GM23338 (cell line): ENCODE data around the gene ODF2L. TPM values are rescaled to one million over a fixed set of nuclear protein-coding genes. Genes with fewer than 3 reads are reported as not detected.

Source experiments
- ATAC-seq: fragments of 200-7000 bp; cut with Tn5 transposase; 3 replicates; pipeline ENCODE4 v1.9.1; 2020
- DNase-seq: peaks from one replicate; pipeline ENCODE4 v3.0.0-alpha.2; 2015; ENCODE audit warnings: low spot score
- H2AFZ ChIP-seq: fragments of 200-600 bp; sonication (generic); 2 replicates; pipeline ENCODE4 v1.8.0; 2016; ENCODE audit warnings: antibody characterized with exemption, mild to moderate bottlenecking, moderate library complexity
- H3F3A ChIP-seq: fragments of 200-600 bp; sonication (generic); replicated peaks from 2 replicates; pipeline ENCODE4 v1.8.0; 2017; ENCODE audit warnings: antibody characterized with exemption, mixed run types, low read depth
- H3K27ac ChIP-seq: fragments of 200-600 bp; sonication (generic); 2 replicates; pipeline ENCODE4 v1.6.1; 2016; ENCODE audit warnings: low read depth
- H3K27me3 ChIP-seq: fragments of 200-600 bp; sonication (generic); 2 replicates; pipeline ENCODE4 v1.8.0; 2016; ENCODE audit warnings: mild to moderate bottlenecking, mixed run types, moderate library complexity; ENCODE audit not compliant: insufficient read depth
- H3K36me3 ChIP-seq: fragments of 200-600 bp; sonication (generic); 2 replicates; pipeline ENCODE4 v1.8.0; 2016; ENCODE audit warnings: mild to moderate bottlenecking; ENCODE audit not compliant: insufficient read depth
- H3K4me1 ChIP-seq: fragments of 200-600 bp; sonication (generic); 2 replicates; pipeline ENCODE4 v1.8.0; 2016; ENCODE audit warnings: mild to moderate bottlenecking, moderate library complexity; ENCODE audit not compliant: insufficient read depth
- H3K4me2 ChIP-seq: fragments of 200-600 bp; sonication (generic); 2 replicates; pipeline ENCODE4 v1.7.1; 2017; ENCODE audit warnings: mixed run types
- H3K4me3 ChIP-seq: fragments of 200-600 bp; sonication (generic); 2 replicates; pipeline ENCODE4 v1.6.1; 2016; ENCODE audit warnings: mixed run types
- H3K79me2 ChIP-seq: fragments of 200-600 bp; sonication (generic); replicated peaks from 2 replicates; pipeline ENCODE4 v1.8.0; 2017; ENCODE audit warnings: mild to moderate bottlenecking; ENCODE audit not compliant: insufficient read depth
- H3K9me2 ChIP-seq: fragments of 200-600 bp; sonication (generic); 2 replicates; pipeline ENCODE4 v1.8.0; 2017; ENCODE audit not compliant: insufficient read depth
- H4K20me1 ChIP-seq: fragments of 200-600 bp; sonication (generic); replicated peaks from 2 replicates; pipeline ENCODE4 v1.8.0; 2017; ENCODE audit warnings: mild to moderate bottlenecking; ENCODE audit not compliant: insufficient read depth
- H3K27ac Mint-ChIP-seq: 2 replicates; pipeline ENCODE4 v1.8.0; 2020; ENCODE audit warnings: inconsistent platforms, mild to moderate bottlenecking, moderate library complexity, mixed read lengths
- H3K27me3 Mint-ChIP-seq: 3 replicates; pipeline ENCODE4 v1.8.0; 2022; ENCODE audit warnings: low read depth, mild to moderate bottlenecking, moderate library complexity, mixed read lengths, inconsistent platforms; ENCODE audit not compliant: insufficient read depth, poor library complexity
- H3K36me3 Mint-ChIP-seq: 3 replicates; pipeline ENCODE4 v1.8.0; 2021; ENCODE audit warnings: low read depth, mild to moderate bottlenecking, inconsistent platforms, moderate library complexity, mixed read lengths
- H3K4me1 Mint-ChIP-seq: 3 replicates; pipeline ENCODE4 v1.8.0; 2020; ENCODE audit warnings: mild to moderate bottlenecking, inconsistent platforms, mixed read lengths
- H3K4me3 Mint-ChIP-seq: 3 replicates; pipeline ENCODE4 v1.8.0; 2021; ENCODE audit warnings: moderate library complexity, mild to moderate bottlenecking, inconsistent platforms, mixed read lengths
- H3K9me3 Mint-ChIP-seq: 3 replicates; pipeline ENCODE4 v1.8.0; 2020; ENCODE audit warnings: moderate library complexity, mild to moderate bottlenecking, inconsistent platforms, mixed read lengths
- CREB1 ChIP-seq: fragments of 250-450 bp; sonication (Bioruptor Pico); IDR thresholded peaks from 2 replicates; pipeline ENCODE4 v1.5.0; 2020; ENCODE audit warnings: low read depth, mild to moderate bottlenecking, moderate library complexity
- EZH2phosphoT487 ChIP-seq: fragments of 200-600 bp; sonication (generic); IDR thresholded peaks from one replicate; pipeline ENCODE4 v1.8.1; 2018; ENCODE audit warnings: antibody characterized with exemption; ENCODE audit not compliant: unreplicated experiment
- JUNB ChIP-seq: IDR thresholded peaks from one replicate; pipeline ENCODE4 v1.6.1; 2016; ENCODE audit warnings: antibody characterized with exemption; ENCODE audit not compliant: unreplicated experiment
- POLR2AphosphoS5 ChIP-seq: IDR thresholded peaks from 2 replicates; pipeline ENCODE4 v1.6.1; 2016; ENCODE audit warnings: antibody characterized with exemption, low read depth
- STAT1 ChIP-seq: IDR thresholded peaks from one replicate; pipeline ENCODE4 v1.6.1; 2016; ENCODE audit warnings: antibody characterized with exemption; ENCODE audit not compliant: unreplicated experiment
- ZNF114 ChIP-seq: fragments of 250-450 bp; sonication (Bioruptor Pico); IDR thresholded peaks from 2 replicates; pipeline ENCODE4 v1.5.0; 2020; ENCODE audit warnings: mild to moderate bottlenecking, moderate library complexity
- ZNF331 ChIP-seq: fragments of 250-450 bp; sonication (Bioruptor Pico); IDR thresholded peaks from 2 replicates; pipeline ENCODE4 v1.5.0; 2020; ENCODE audit warnings: low read depth, mild to moderate bottlenecking, moderate library complexity
- polyA plus RNA-seq: library from polyadenylated mRNA; unstranded; fragments of >200 nt; fragmentation: Nextera tagmentation; extraction: Ambion mirVana; gene quantifications from 2 replicates; pipeline ENCODE4 v1.2.1, GENCODE V29; 2016
- total RNA-seq: library from RNA; depleted of rRNA; stranded (reverse); fragments of >200 nt; shearing (Covaris generic); gene quantifications from 2 replicates; pipeline ENCODE4 v1.2.3, GENCODE V29; 2014
- TF ChIP-seq, protein P1 (sequence below): fragments of 250-450 bp; sonication (Bioruptor Pico); IDR thresholded peaks from 2 replicates; pipeline ENCODE4 v1.5.0; 2020; ENCODE audit warnings: mild to moderate bottlenecking, moderate library complexity

Gene ODF2L
- total and polyA plus RNA-seq, 2 experiments from 2014 or later, result 29.8 to 51.5 TPM

DNA sequence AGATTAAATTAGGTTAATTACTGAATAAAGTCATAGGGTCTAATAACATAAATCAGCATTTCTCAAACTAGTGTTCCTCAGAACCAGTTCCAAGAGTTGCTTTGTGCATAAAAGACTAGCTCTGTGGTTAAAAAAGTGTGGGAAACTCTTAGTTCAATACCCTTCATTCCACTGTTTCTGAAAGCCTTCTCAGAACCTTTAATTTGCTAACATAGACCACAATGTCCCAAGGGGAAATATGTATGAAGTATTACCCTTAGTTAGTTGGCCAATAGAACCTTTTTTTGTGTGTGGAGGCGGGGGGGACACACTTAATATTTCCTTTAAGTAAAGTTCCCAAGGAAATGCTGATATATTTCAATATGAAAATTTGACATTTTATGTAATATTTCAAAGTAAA is 20.4 kb downstream of the ODF2L start (continued):
- TF ChIP-seq, protein P1, sequence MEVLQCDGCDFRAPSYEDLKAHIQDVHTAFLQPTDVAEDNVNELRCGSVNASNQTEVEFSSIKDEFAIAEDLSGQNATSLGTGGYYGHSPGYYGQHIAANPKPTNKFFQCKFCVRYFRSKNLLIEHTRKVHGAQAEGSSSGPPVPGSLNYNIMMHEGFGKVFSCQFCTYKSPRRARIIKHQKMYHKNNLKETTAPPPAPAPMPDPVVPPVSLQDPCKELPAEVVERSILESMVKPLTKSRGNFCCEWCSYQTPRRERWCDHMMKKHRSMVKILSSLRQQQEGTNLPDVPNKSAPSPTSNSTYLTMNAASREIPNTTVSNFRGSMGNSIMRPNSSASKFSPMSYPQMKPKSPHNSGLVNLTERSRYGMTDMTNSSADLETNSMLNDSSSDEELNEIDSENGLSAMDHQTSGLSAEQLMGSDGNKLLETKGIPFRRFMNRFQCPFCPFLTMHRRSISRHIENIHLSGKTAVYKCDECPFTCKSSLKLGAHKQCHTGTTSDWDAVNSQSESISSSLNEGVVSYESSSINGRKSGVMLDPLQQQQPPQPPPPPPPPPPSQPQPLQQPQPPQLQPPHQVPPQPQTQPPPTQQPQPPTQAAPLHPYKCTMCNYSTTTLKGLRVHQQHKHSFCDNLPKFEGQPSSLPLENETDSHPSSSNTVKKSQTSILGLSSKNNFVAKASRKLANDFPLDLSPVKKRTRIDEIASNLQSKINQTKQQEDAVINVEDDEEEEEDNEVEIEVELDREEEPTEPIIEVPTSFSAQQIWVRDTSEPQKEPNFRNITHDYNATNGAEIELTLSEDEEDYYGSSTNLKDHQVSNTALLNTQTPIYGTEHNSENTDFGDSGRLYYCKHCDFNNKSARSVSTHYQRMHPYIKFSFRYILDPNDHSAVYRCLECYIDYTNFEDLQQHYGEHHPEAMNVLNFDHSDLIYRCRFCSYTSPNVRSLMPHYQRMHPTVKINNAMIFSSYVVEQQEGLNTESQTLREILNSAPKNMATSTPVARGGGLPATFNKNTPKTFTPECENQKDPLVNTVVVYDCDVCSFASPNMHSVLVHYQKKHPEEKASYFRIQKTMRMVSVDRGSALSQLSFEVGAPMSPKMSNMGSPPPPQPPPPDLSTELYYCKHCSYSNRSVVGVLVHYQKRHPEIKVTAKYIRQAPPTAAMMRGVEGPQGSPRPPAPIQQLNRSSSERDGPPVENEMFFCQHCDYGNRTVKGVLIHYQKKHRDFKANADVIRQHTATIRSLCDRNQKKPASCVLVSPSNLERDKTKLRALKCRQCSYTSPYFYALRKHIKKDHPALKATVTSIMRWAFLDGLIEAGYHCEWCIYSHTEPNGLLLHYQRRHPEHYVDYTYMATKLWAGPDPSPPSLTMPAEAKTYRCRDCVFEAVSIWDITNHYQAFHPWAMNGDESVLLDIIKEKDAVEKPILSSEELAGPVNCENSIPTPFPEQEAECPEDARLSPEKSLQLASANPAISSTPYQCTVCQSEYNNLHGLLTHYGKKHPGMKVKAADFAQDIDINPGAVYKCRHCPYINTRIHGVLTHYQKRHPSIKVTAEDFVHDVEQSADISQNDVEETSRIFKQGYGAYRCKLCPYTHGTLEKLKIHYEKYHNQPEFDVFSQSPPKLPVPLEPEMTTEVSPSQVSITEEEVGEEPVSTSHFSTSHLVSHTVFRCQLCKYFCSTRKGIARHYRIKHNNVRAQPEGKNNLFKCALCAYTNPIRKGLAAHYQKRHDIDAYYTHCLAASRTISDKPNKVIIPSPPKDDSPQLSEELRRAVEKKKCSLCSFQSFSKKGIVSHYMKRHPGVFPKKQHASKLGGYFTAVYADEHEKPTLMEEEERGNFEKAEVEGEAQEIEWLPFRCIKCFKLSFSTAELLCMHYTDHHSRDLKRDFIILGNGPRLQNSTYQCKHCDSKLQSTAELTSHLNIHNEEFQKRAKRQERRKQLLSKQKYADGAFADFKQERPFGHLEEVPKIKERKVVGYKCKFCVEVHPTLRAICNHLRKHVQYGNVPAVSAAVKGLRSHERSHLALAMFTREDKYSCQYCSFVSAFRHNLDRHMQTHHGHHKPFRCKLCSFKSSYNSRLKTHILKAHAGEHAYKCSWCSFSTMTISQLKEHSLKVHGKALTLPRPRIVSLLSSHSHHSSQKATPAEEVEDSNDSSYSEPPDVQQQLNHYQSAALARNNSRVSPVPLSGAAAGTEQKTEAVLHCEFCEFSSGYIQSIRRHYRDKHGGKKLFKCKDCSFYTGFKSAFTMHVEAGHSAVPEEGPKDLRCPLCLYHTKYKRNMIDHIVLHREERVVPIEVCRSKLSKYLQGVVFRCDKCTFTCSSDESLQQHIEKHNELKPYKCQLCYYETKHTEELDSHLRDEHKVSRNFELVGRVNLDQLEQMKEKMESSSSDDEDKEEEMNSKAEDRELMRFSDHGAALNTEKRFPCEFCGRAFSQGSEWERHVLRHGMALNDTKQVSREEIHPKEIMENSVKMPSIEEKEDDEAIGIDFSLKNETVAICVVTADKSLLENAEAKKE, result no peak
- TF ChIP-seq JUNB (no peak), STAT1 (no peak), ZNF331 (no peak)

DNA sequence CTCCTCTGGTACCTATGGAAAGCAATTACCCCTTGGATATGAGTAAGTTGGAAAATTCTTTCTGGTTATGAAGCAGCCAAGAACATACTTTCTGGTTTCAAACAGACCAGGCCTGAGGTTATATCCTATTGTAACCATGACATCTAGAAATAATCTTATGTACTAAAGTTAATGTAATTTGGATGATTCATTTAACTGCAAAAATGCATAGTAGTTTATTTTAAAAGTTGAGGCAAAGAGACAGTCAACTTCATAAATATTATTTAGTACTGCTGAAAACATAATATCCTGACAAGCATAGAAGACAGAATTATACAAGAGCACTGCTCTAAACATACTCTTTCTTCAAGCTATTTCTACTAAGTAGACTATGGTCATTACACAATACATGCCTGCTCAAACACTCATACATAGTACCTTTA is 25.5 kb downstream of the ODF2L start:
- Histone ChIP-seq H2AFZ (no peak overlapping the region), H3K4me3 (no peak overlapping the region), H3K9me2 (no peaks in the 10 kb centered on the region), H3K4me1 (no peaks in the 10 kb centered on the region), H3K27me3 (no peaks in the 10 kb centered on the region), H3F3A (no peaks in the 10 kb centered on the region), H4K20me1 (no peaks in the 10 kb centered on the region), H3K79me2 (no peaks in the 10 kb centered on the region), H3K27ac (no peak overlapping the region), H3K36me3 (no peaks in the 10 kb centered on the region), H3K4me2 (no peak overlapping the region)
- DNase-seq (no peak), ATAC-seq (no peak)
- Mint-ChIP-seq H3K27ac (no peak overlapping the region), H3K9me3 (no peaks in the 10 kb centered on the region), H3K4me3 (no peak overlapping the region), H3K36me3 (peaks cover 16% of the 10 kb centered on the region; the same call in 2 of the 3 replicates), H3K4me1 (no peaks in the 10 kb centered on the region), H3K27me3 (no peaks in the 10 kb centered on the region)
- TF ChIP-seq ZNF114 (CRISPR knock-in tag) (no peak), POLR2AphosphoS5 (no peak), CREB1 (CRISPR knock-in tag) (no peak), EZH2phosphoT487 (no peak)
